GM12878 (cell line): ENCODE measurements around the gene CD27. TPM values are rescaled to one million over a fixed set of nuclear protein-coding genes. Genes with fewer than 3 reads are reported as not detected.
A peak's percentile ranks its signal among the peaks of the same experiment; 100 is the strongest.

Experiments
- ATAC-seq: fragments of 200-7000 bp; cut with Tn5 transposase; 3 replicates; pipeline ENCODE4 v1.9.1; 2020; ENCODE audit warnings: mild to moderate bottlenecking, moderate library complexity
- BruUV-seq: library from RNA; stranded (reverse); fragments of 400-500 nt; replicated peaks from 2 replicates; lab custom pipeline; 2021; lab: Mats Ljungman, UMichigan
- CTCF ChIA-PET: fragments of 300-600 bp; sonication (Branson Sonifier 250); formaldehyde crosslinking; extraction: SDS; loops from one replicate; lab custom pipeline; 2021; ENCODE audit warnings: inconsistent platforms; lab: Yijun Ruan, JAX
- POLR2A ChIA-PET: fragments of 350-600 bp; formaldehyde crosslinking; extraction: SDS; loops from one replicate; lab custom pipeline; 2021; ENCODE audit warnings: inconsistent platforms; lab: Charles Lee
- RAD21 ChIA-PET: fragments of 300-600 bp; sonication (Branson Sonifier 250); formaldehyde crosslinking; loops from one replicate; lab custom pipeline; 2023; ENCODE audit warnings: antibody characterized with exemption; ENCODE audit not compliant: unreplicated experiment; lab: Charles Lee
- SMC1A ChIA-PET: fragments of 300-600 bp; sonication (Branson Sonifier 250); formaldehyde crosslinking; loops from one replicate; lab custom pipeline; 2023; ENCODE audit not compliant: unreplicated experiment, uncharacterized antibody; lab: Charles Lee
- DNase-seq: peaks from one replicate; pipeline ENCODE4 v3.0.0-alpha.2; 2011; ENCODE audit warnings: low read depth, low spot score
- FAIRE-seq: peaks from 3 replicates; lab custom pipeline; 2011; peaks lifted over from hg19 to GRCh38; lab: Jason Lieb, UNC
- H2AFZ ChIP-seq: 2 replicates; pipeline ENCODE4 v1.6.0; 2011; ENCODE audit warnings: low read depth, low read length, control low read depth; ENCODE audit not compliant: control insufficient read depth
- H3K27ac ChIP-seq: 2 replicates; pipeline ENCODE4 v1.5.1; 2011; ENCODE audit warnings: control low read depth; ENCODE audit not compliant: control insufficient read depth, insufficient read depth
- H3K27me3 ChIP-seq, 2 experiments: replicated peaks in 1 of 2; 2 replicates each; pipeline versions ENCODE4 v1.6.0 to v1.6.1; 2011; ENCODE audit warnings: low read length in 1 of 2; ENCODE audit not compliant: control insufficient read depth in 2 of 2, insufficient read depth in 2 of 2
- H3K36me3 ChIP-seq, 2 experiments: 2 replicates each; pipeline ENCODE4 v1.5.1; 2011; ENCODE audit warnings: low read length in 1 of 2; ENCODE audit not compliant: control insufficient read depth in 2 of 2, insufficient read depth in 2 of 2
- H3K4me1 ChIP-seq: 2 replicates; pipeline ENCODE4 v1.6.1; 2011; ENCODE audit warnings: mild to moderate bottlenecking, low read length, moderate library complexity, mixed read lengths; ENCODE audit not compliant: control insufficient read depth, insufficient read depth
- H3K4me2 ChIP-seq: 2 replicates; pipeline ENCODE4 v1.6.0; 2011; ENCODE audit warnings: control low read depth; ENCODE audit not compliant: control insufficient read depth, insufficient read depth
- H3K4me3 ChIP-seq: fragments of 200-600 bp; sonication (generic); 2 replicates; pipeline ENCODE4 v1.5.1; 2016
- H3K79me2 ChIP-seq: 2 replicates; pipeline ENCODE4 v1.6.0; 2011; ENCODE audit warnings: low read length; ENCODE audit not compliant: control insufficient read depth, insufficient read depth
- H3K9ac ChIP-seq: 2 replicates; pipeline ENCODE4 v1.8.0; 2011; ENCODE audit warnings: low read length, control low read depth, mixed read lengths; ENCODE audit not compliant: control insufficient read depth, insufficient read depth
- H3K9me3 ChIP-seq: replicated peaks from 3 replicates; pipeline ENCODE4 v1.5.1; 2011; ENCODE audit warnings: mild to moderate bottlenecking, low read length; ENCODE audit not compliant: control insufficient read depth, insufficient read depth
- H4K20me1 ChIP-seq: 2 replicates; pipeline ENCODE4 v1.6.0; 2011; ENCODE audit not compliant: control insufficient read depth, insufficient read depth
- ASH2L ChIP-seq: fragments of 300-600, 200-600 bp; sonication (generic); IDR thresholded peaks from 2 replicates; pipeline ENCODE4 v1.6.1; 2017; ENCODE audit warnings: low read depth, mild to moderate bottlenecking, borderline replicate concordance
- CTCF ChIP-seq, 3 experiments: IDR thresholded peaks in 2 of 3; conservative IDR thresholded peaks in 1 of 3; 2 replicates each; pipeline ENCODE4 v1.5.1; 2011; ENCODE audit warnings: low read depth in 3 of 3, low read length in 3 of 3, mild to moderate bottlenecking in 3 of 3, control low read depth in 2 of 3, moderate library complexity in 2 of 3, inconsistent platforms in 1 of 3, mixed read lengths in 1 of 3; ENCODE audit not compliant: control insufficient read depth in 2 of 3, insufficient read depth in 1 of 3; ENCODE audit errors: extremely low read depth in 1 of 3
- EED ChIP-seq: sonication (generic); IDR thresholded peaks from 2 replicates; pipeline ENCODE4 v1.6.1; 2016; ENCODE audit warnings: antibody characterized with exemption, low read depth
- IRF5 ChIP-seq: fragments of 450-650 bp; IDR thresholded peaks from 2 replicates; pipeline ENCODE4 v1.6.1; 2017; ENCODE audit warnings: borderline replicate concordance
- KDM1A ChIP-seq: fragments of 200-600 bp; sonication (generic); IDR thresholded peaks from 2 replicates; pipeline ENCODE4 v1.6.1; 2016; ENCODE audit warnings: borderline replicate concordance
- MEF2B ChIP-seq: fragments of 450-650 bp; IDR thresholded peaks from 2 replicates; pipeline ENCODE4 v1.6.1; 2018; ENCODE audit warnings: mild to moderate bottlenecking, moderate library complexity; ENCODE audit not compliant: partially characterized antibody, poor library complexity, severe bottlenecking
- NFIC ChIP-seq: IDR thresholded peaks from 2 replicates; pipeline ENCODE4 v1.6.1; 2012; ENCODE audit warnings: low read depth, mild to moderate bottlenecking, inconsistent platforms, low read length, moderate library complexity
- RFX5 ChIP-seq: IDR thresholded peaks from 2 replicates; pipeline ENCODE4 v1.6.1; 2011; ENCODE audit warnings: low read depth, low read length, improper control_type of control experiment
- SKIL ChIP-seq: fragments of 450-650 bp; IDR thresholded peaks from 2 replicates; pipeline ENCODE4 v1.6.1; 2017; ENCODE audit warnings: mild to moderate bottlenecking, low read depth, inconsistent platforms; ENCODE audit not compliant: poor library complexity, severe bottlenecking
- SMC3 ChIP-seq: IDR thresholded peaks from 2 replicates; pipeline ENCODE4 v1.6.1; 2011; ENCODE audit warnings: low read length, improper control_type of control experiment, borderline replicate concordance
- ZNF592 ChIP-seq: fragments of 450-650 bp; IDR thresholded peaks from 2 replicates; pipeline ENCODE4 v1.6.1; 2017; ENCODE audit warnings: mild to moderate bottlenecking, moderate library complexity
- WGBS: methylation state at CpG from one replicate; pipeline ENCODE4 v1.1.6; 2016; ENCODE audit warnings: low lambda C conversion rate; ENCODE audit not compliant: insufficient replicate concordance, insufficient coverage; ENCODE audit errors: missing lambda C conversion rate; 5-methylcytosine and 5-hydroxymethylcytosine counted together
- in situ Hi-C: fragments of 300-500 bp; cut with MboI; formaldehyde crosslinking; loops from 9 replicates; pipeline ENCODE4 v1.14.3; 2018; ENCODE audit warnings: mixed read lengths
- intact Hi-C: fragments of 100-400 bp; cut with micrococcal nuclease; formaldehyde crosslinking; loops from one replicate; pipeline ENCODE4 v1.14.2; 2022; ENCODE audit not compliant: unreplicated experiment
- polyA plus RNA-seq, 11 experiments: library from polyadenylated mRNA; depleted of rRNA in 4 of 11; unstranded in 6 of 11; stranded (reverse) in 5 of 11; fragments of >200 nt; fragmentation: Nextera tagmentation in 4 of 11; fragmentation: Illumina TruSeq in 1 of 11; extraction: Ambion mirVana in 4 of 11; extraction: Trizol in 1 of 11; gene quantifications; 1 replicate in 1 of 11; 2 replicates in 10 of 11; pipeline versions ENCODE4 v1.2.1 to v1.2.3, GENCODE V29; 2011 to 2016; ENCODE audit warnings: inconsistent platforms in 2 of 11, missing spikeins in 2 of 11, low read depth in 1 of 11
- total RNA-seq, 4 experiments: library from RNA; depleted of rRNA in 3 of 4; stranded (reverse); fragments of >200 nt in 3 of 4; fragmentation: Illumina TruSeq in 1 of 4; extraction: Trizol in 1 of 4; gene quantifications; 2 replicates each; pipeline versions ENCODE4 v1.2.1 to v1.2.3, GENCODE V29; 2013 to 2021

The CD27 gene
- total and polyA plus RNA-seq, 10 of the 15 experiments (the other 5 are each of a cell fraction or from before 2014, with no cell fraction given): 4.9 to 184 (median 106) TPM

GRCh38 chr12:6428326-6428725 is 16.4 kb upstream of the CD27 start:
- DNase-seq: no peak
- SMC1A ChIA-PET: interaction anchor here (1.3 to 8.1 kb wide), 8 partner anchors 15 to 89 kb away, joined by 4 to 211 read pairs (median 28); partner anchors contain the start of genes CD27, MRPL51, TAPBPL and VAMP1
- Histone ChIP-seq H3K79me2 (peaks cover 3% of the 10 kb centered on the region), H4K20me1 (no peaks in the 10 kb centered on the region), H3K9ac (peak overlapping the region; percentile 71), H3K4me3 (peak overlapping the region; percentile 45), H3K27me3 (no peaks in the 10 kb centered on the region; a peak in 1 of 4 replicates), H2AFZ (peak overlapping the region; percentile 19), H3K27ac (peak overlapping the region; percentile 95), H3K4me2 (peak overlapping the region; percentile 82), H3K9me3 (no peaks in the 10 kb centered on the region), H3K4me1 (peaks cover 85% of the 10 kb centered on the region), H3K36me3 (no peaks in the 10 kb centered on the region)
- BruUV-seq: no TSS peak
- CTCF ChIA-PET: interaction anchor here (0.9 to 8.1 kb wide), 9 partner anchors 13 to 130 kb away, joined by 3 to 240 read pairs (median 5); partner anchors contain the start of genes CD27 and VAMP1
- no peak for FAIRE-seq
- no peak for ATAC-seq
- RAD21 ChIA-PET: interaction anchor here (1.3 to 7.6 kb wide), 8 partner anchors 10 to 110 kb away, joined by 4 to 151 read pairs (median 61); partner anchors contain the start of genes CD27 and TAPBPL
- in situ Hi-C loops: loop anchor here (5.0 kb wide), 2 partner anchors 34 to 104 kb away; partner anchors contain the start of gene GAPDH
- POLR2A ChIA-PET: interaction anchor here (1.0 to 7.3 kb wide), 8 partner anchors 14 to 92 kb away, joined by 3 to 134 read pairs (median 10); partner anchors contain the start of genes CD27, TAPBPL and VAMP1
- intact Hi-C loops: no loop called here
- WGBS: 0% methylated on average over 3 of the region's 3 CpGs
- TF ChIP-seq MEF2B (no peak), RFX5 (no peak), EED (no peak), NFIC (no peak), IRF5 (no peak), CTCF (IDR thresholded peaks at IDR 0.05 in 2 of 3, conservative IDR thresholded peaks at IDR 0.05 in 1 of 3; ENCODE audit: control insufficient read depth in 2 of 3, extremely low read depth in 1 of 3, insufficient read depth in 1 of 3, low read depth in 3 of 3, low read length in 3 of 3) (no peak), SKIL (no peak), SMC3 (no peak), ASH2L (no peak), ZNF592 (no peak), KDM1A (no peak)
